Ascending aorta (tissue), 2 donors: ENCODE measurements around the gene CAMTA1. TPM values are rescaled to one million over a fixed set of nuclear protein-coding genes. Genes with fewer than 3 reads are reported as not detected.

Experiments
- DNase-seq, 2 donors: peaks; one replicate each; pipeline ENCODE4 v3.0.0-alpha.2; 2019; ENCODE audit warnings: low spot score in 2 of 2
- H3K27ac ChIP-seq, 2 donors: fragments of 200-600 bp; sonication (generic); one replicate each; pipeline ENCODE4 v1.5.1; 2016 to 2017; ENCODE audit warnings: mild to moderate bottlenecking in 1 of 2
- H3K27me3 ChIP-seq: fragments of 200-600 bp; sonication (generic); one replicate; pipeline ENCODE4 v1.5.1; 2017
- H3K36me3 ChIP-seq, 2 donors: fragments of 200-600 bp; sonication (generic); one replicate each; pipeline ENCODE4 v1.5.1; 2016
- H3K4me1 ChIP-seq, 2 donors: fragments of 200-600 bp; sonication (generic); one replicate each; pipeline ENCODE4 v1.5.1; 2016 to 2017; ENCODE audit warnings: mild to moderate bottlenecking in 1 of 2
- H3K4me3 ChIP-seq, 2 donors: fragments of 200-600 bp; sonication (generic); one replicate each; pipeline ENCODE4 v1.5.1; 2016 to 2017; ENCODE audit warnings: mild to moderate bottlenecking in 1 of 2
- H3K9me3 ChIP-seq, 2 donors: fragments of 200-600 bp; sonication (generic); one replicate each; pipeline ENCODE4 v1.5.1; 2016
- intact Hi-C: fragments of 100-400 bp; cut with DNase I; formaldehyde crosslinking; loops from one replicate; pipeline ENCODE4 v1.15.1; 2023
- total RNA-seq: library from RNA; depleted of rRNA; stranded (reverse); fragments of >200 nt; gene quantifications from one replicate; pipeline ENCODE4 v1.1.0, GENCODE V29; 2016
- TF ChIP-seq, protein P1 (sequence below), 3 experiments: fragments of 200-600 bp in 2 of 3; fragments of 450-650 bp in 1 of 3; sonication (generic) in 2 of 3; IDR thresholded peaks; one replicate each; pipeline ENCODE4 v1.5.1; 2016 to 2019; ENCODE audit warnings: antibody characterized with exemption in 3 of 3, mild to moderate bottlenecking in 1 of 3, moderate library complexity in 1 of 3

Gene CAMTA1
- total RNA-seq, 1 donor from 2014 or later = 53.3 TPM

DNA sequence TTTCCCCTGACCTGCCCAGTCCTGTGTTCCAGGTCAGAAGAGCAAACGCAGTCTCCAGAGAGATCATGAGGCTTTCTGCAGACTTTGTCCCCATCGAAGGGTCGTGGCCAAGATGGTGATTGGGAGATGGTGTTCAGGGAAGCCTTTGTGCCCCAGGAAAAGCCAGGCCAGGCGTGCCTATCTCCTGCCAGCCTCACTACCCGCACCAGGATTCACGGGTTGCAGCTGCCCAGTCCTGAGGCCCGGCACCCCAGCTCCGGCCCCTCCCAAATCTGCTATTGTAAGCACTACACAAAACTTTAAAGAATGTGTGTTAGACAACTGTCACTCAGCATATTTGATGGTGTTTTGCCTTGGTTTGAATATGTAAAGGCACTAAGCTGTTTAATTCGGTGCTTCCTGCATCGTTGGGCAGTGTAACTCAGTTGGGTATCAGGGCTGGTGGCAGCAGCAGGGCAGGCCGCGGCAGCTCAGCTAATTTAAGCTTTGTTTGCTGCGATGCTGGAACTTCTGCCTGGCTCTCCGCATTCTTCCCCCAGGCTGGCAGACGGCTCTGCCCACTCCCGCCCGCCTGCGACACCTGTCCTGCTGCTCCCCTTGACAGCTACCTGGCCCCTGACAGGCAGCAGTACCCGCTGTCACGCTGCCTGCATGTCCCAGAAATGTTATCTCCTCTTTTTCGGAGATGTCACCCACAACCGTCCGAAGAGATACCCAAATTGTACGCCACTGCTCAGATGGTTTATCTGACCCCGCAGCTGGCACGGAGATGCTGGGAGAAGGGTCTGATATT is 776.9 kb downstream of the CAMTA1 start:
- H3K9me3 ChIP-seq = no peaks in the 10 kb centered on the region
- DNase-seq = no peak
- intact Hi-C loops = no loop called here
- no peak overlapping the region for H3K27ac ChIP-seq
- peaks cover 4 to 5% of the 10 kb centered on the region in 2 donors for H3K4me1 ChIP-seq
- no peaks in the 10 kb centered on the region for H3K36me3 ChIP-seq
- H3K27me3 ChIP-seq = no peaks in the 10 kb centered on the region
- TF ChIP-seq, protein P1, sequence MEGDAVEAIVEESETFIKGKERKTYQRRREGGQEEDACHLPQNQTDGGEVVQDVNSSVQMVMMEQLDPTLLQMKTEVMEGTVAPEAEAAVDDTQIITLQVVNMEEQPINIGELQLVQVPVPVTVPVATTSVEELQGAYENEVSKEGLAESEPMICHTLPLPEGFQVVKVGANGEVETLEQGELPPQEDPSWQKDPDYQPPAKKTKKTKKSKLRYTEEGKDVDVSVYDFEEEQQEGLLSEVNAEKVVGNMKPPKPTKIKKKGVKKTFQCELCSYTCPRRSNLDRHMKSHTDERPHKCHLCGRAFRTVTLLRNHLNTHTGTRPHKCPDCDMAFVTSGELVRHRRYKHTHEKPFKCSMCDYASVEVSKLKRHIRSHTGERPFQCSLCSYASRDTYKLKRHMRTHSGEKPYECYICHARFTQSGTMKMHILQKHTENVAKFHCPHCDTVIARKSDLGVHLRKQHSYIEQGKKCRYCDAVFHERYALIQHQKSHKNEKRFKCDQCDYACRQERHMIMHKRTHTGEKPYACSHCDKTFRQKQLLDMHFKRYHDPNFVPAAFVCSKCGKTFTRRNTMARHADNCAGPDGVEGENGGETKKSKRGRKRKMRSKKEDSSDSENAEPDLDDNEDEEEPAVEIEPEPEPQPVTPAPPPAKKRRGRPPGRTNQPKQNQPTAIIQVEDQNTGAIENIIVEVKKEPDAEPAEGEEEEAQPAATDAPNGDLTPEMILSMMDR (IDR thresholded peaks at IDR 0.05) = no peak
- H3K4me3 ChIP-seq = no peak overlapping the region

- Histone ChIP-seq H3K4me3 (no peak overlapping the region), H3K36me3 (no peaks in the 10 kb centered on the region), H3K4me1 (peaks cover 0 to 1% of the 10 kb centered on the region in 2 donors), H3K27me3 (no peaks in the 10 kb centered on the region), H3K9me3 (no peaks in the 10 kb centered on the region), H3K27ac (no peak overlapping the region)
- TF ChIP-seq, protein P1 (IDR thresholded peaks at IDR 0.05) = no peak
- intact Hi-C loops = no loop called here
- DNase-seq = no peak
Measured at GRCh38 chr1:7562729-7563605, 777.7 kb downstream of the CAMTA1 start.

DNA sequence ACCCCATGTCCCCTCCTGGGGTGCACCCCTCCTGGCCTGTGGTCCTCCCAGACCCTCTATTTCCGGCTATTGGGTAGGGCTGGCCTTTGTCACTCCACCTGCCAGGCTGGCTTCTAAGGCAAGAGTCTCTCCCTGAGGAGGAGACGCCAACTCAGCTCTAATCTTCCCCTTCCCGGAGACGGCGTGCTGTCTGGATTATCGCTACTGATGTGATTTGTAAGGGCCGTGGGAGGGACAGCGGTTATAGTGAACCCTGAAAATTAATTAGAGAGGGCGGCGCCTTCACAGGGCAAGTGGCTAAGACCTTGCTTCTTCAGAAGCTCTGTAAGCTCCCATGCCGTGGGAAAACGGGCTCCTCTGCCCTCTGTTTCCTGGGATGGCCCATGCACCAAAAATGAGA is 778.9 kb downstream of the CAMTA1 start:
- TF ChIP-seq, protein P1 (IDR thresholded peaks at IDR 0.05) = no peak
- Histone ChIP-seq H3K27me3 (no peaks in the 10 kb centered on the region), H3K4me3 (no peak overlapping the region), H3K4me1 (no peaks in the 10 kb centered on the region), H3K9me3 (no peaks in the 10 kb centered on the region), H3K27ac (no peak overlapping the region), H3K36me3 (no peaks in the 10 kb centered on the region)
- no peak for DNase-seq
- intact Hi-C loops = no loop called here

DNA sequence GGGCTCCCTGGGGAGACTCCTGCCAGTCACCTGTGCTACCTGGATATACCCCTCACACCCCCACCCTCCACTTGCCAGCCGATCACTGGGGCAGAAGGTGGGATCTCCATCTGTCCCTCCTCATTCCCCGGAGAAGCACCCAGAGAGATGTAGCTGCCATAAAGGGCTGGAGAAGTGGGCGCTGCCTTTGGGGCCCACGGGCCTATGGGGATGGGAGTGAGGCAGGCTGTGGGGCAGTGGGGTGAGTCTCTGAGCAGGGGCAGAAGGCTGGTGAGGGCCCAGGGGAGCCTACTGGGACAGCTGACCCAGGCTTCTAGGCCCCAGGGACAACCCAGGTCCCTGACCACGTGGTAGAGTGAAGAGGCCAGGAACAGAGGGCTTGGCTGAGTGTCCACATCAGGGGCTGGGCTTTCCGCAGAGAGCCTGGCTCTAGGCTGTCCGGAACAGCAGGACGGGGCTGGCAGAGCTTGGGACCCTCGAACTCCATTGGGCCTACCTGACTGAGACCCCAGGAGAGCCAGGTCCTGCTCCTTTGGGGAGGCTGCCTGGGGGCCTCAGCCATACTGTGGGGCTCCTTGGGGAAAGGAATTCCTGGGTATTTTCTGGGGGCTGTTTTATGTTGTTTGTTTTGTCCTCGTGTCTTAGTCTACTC is 780.0 kb downstream of the CAMTA1 start:
- H3K9me3 ChIP-seq = no peaks in the 10 kb centered on the region
- no peaks in the 10 kb centered on the region for H3K27me3 ChIP-seq
- H3K27ac ChIP-seq = no peak overlapping the region
- TF ChIP-seq, protein P1 (IDR thresholded peaks at IDR 0.05) = no peak
- no peaks in the 10 kb centered on the region for H3K36me3 ChIP-seq
- no peak for DNase-seq
- intact Hi-C loops = no loop called here
- no peaks in the 10 kb centered on the region for H3K4me1 ChIP-seq
- H3K4me3 ChIP-seq = no peak overlapping the region

- TF ChIP-seq, protein P1 (IDR thresholded peaks at IDR 0.05) = no peak
- intact Hi-C loops = no loop called here
- no peak for DNase-seq
Measured at GRCh38 chr1:7566417-7567375, 781.4 kb downstream of the CAMTA1 start.

More at GRCh38 chr1:7566417-7567375, 781.4 kb downstream of the CAMTA1 start:
- Histone ChIP-seq H3K27ac (no peak overlapping the region), H3K4me1 (no peaks in the 10 kb centered on the region), H3K27me3 (no peaks in the 10 kb centered on the region), H3K9me3 (no peaks in the 10 kb centered on the region), H3K4me3 (no peak overlapping the region), H3K36me3 (no peaks in the 10 kb centered on the region)
